ENCODE results near the gene SLC41A3. TPM values are rescaled to one million over a fixed set of nuclear protein-coding genes. Genes with fewer than 3 reads are reported as not detected.

SLC41A3 gene
- total RNA-seq, 1 experiment from 2014 or later: 41.3 TPM

- no peak overlapping the region for H3K4me3 Mint-ChIP-seq (ENCODE audit: unreplicated experiment)
- Histone ChIP-seq H3K9me3 (no peaks in the 10 kb centered on the region), H3K36me3 (ENCODE audit: control insufficient read depth, insufficient read depth, low read length) (no peaks in the 10 kb centered on the region), H3K4me3 (ENCODE audit: low read depth, low read length) (no peak overlapping the region), H3K27me3 (replicated peaks; ENCODE audit: control insufficient read depth, insufficient read depth, low read length) (no peaks in the 10 kb centered on the region), H3K4me1 (no peaks in the 10 kb centered on the region)
- ChIA-PET POLR2A (no interaction called here), CTCF (no interaction called here)
- intact Hi-C loops (cut with micrococcal nuclease; ENCODE audit: unreplicated experiment): no loop called here
- no peak overlapping the region for H3K27ac Mint-ChIP-seq (ENCODE audit: unreplicated experiment)
- H3K9me3 Mint-ChIP-seq (ENCODE audit: unreplicated experiment): no peaks in the 10 kb centered on the region
- no peaks in the 10 kb centered on the region for H3K27me3 Mint-ChIP-seq (ENCODE audit: insufficient read depth, unreplicated experiment)
- TF ChIP-seq CTCF (IDR thresholded peaks at IDR 0.05; ENCODE audit: insufficient read depth in 1 of 2, low read depth in 1 of 2, low read length in 1 of 2, severe bottlenecking in 1 of 2, unreplicated experiment in 1 of 2): no peak
- peak in 1 of 2 experiments; percentile 12 for DNase-seq
- no TSS peak for BruUV-seq (replicated peaks)
- H3K36me3 Mint-ChIP-seq (ENCODE audit: insufficient read depth, unreplicated experiment): no peaks in the 10 kb centered on the region
- no peaks in the 10 kb centered on the region for H3K4me1 Mint-ChIP-seq (ENCODE audit: low read depth, unreplicated experiment)
These were observed 43.5 kb upstream of the SLC41A3 start for GRCh38 chr3:126127452-126127851.

GRCh38 chr3:126126811-126127431 is 43.0 kb upstream of the SLC41A3 start:
- ChIA-PET POLR2A (no interaction called here), CTCF (no interaction called here)
- Mint-ChIP-seq H3K4me1 (ENCODE audit: low read depth, unreplicated experiment) (no peaks in the 10 kb centered on the region), H3K27ac (ENCODE audit: unreplicated experiment) (no peak overlapping the region), H3K9me3 (ENCODE audit: unreplicated experiment) (no peaks in the 10 kb centered on the region), H3K4me3 (ENCODE audit: unreplicated experiment) (no peak overlapping the region), H3K36me3 (ENCODE audit: insufficient read depth, unreplicated experiment) (no peaks in the 10 kb centered on the region), H3K27me3 (ENCODE audit: insufficient read depth, unreplicated experiment) (peaks cover under 1% of the 10 kb centered on the region)
- H3K4me3 ChIP-seq (ENCODE audit: low read depth, low read length): no peak overlapping the region
- intact Hi-C loops (cut with micrococcal nuclease; ENCODE audit: unreplicated experiment): no loop called here
- no peaks in the 10 kb centered on the region for H3K4me1 ChIP-seq
- H3K36me3 ChIP-seq (ENCODE audit: control insufficient read depth, insufficient read depth, low read length): no peaks in the 10 kb centered on the region
- no peaks in the 10 kb centered on the region for H3K27me3 ChIP-seq (replicated peaks; ENCODE audit: control insufficient read depth, insufficient read depth, low read length)
- peak in 1 of 2 experiments; percentile 17 for DNase-seq
- no TSS peak for BruUV-seq (replicated peaks)
- no peaks in the 10 kb centered on the region for H3K9me3 ChIP-seq
- TF ChIP-seq CTCF (IDR thresholded peaks at IDR 0.05; ENCODE audit: insufficient read depth in 1 of 2, low read depth in 1 of 2, low read length in 1 of 2, severe bottlenecking in 1 of 2, unreplicated experiment in 1 of 2): no peak

GRCh38 chr3:126126286-126126685 is 42.4 kb upstream of the SLC41A3 start:
- H3K27me3 ChIP-seq (replicated peaks; ENCODE audit: control insufficient read depth, insufficient read depth, low read length): no peaks in the 10 kb centered on the region
- Mint-ChIP-seq H3K4me3 (ENCODE audit: unreplicated experiment) (no peak overlapping the region), H3K9me3 (ENCODE audit: unreplicated experiment) (no peaks in the 10 kb centered on the region), H3K4me1 (ENCODE audit: low read depth, unreplicated experiment) (no peaks in the 10 kb centered on the region), H3K27ac (ENCODE audit: unreplicated experiment) (no peak overlapping the region), H3K36me3 (ENCODE audit: insufficient read depth, unreplicated experiment) (no peaks in the 10 kb centered on the region), H3K27me3 (ENCODE audit: insufficient read depth, unreplicated experiment) (peaks cover 4% of the 10 kb centered on the region)
- intact Hi-C loops (cut with micrococcal nuclease; ENCODE audit: unreplicated experiment): no loop called here
- ChIA-PET CTCF (no interaction called here), POLR2A (no interaction called here)
- DNase-seq: peak in 1 of 2 experiments; percentile 17
- H3K36me3 ChIP-seq (ENCODE audit: control insufficient read depth, insufficient read depth, low read length): no peaks in the 10 kb centered on the region
- BruUV-seq (replicated peaks): no TSS peak
- no peaks in the 10 kb centered on the region for H3K4me1 ChIP-seq
- H3K4me3 ChIP-seq (ENCODE audit: low read depth, low read length): no peak overlapping the region
- TF ChIP-seq CTCF (IDR thresholded peaks at IDR 0.05; ENCODE audit: insufficient read depth in 1 of 2, low read depth in 1 of 2, low read length in 1 of 2, severe bottlenecking in 1 of 2, unreplicated experiment in 1 of 2): no peak
- H3K9me3 ChIP-seq: no peaks in the 10 kb centered on the region
